ENCODE data around the gene PCSK7.
A peak's percentile ranks its signal among the peaks of the same experiment; 100 is the strongest.
"Not testable (repeated sequence)": the region's sequence is repeated elsewhere in the genome, so short reads cannot be mapped to it uniquely, and the experiment has no call there.

Gene PCSK7

DNA sequence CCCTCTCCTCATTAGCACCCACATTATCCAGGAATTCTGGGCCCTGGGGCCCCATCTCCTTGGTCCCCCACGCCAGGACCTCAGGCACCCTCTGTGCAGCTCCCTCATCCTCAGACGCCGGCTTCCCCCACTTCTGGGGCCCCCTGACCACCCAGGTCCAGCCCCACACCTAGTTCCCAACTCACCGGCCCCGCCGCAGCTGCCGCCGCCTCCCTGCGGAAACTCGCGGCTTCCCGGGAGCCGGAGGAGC, at the start of gene PCSK7:
TSS of gene PCSK7 (minus strand) at position 232 of the 250 bp plus-strand sequence. CDS start 2,229 bp downstream, outside the sequence.
- FAIRE-seq (no peak), DNase-seq (ENCODE audit: low spot score) (no peak)

DNA sequence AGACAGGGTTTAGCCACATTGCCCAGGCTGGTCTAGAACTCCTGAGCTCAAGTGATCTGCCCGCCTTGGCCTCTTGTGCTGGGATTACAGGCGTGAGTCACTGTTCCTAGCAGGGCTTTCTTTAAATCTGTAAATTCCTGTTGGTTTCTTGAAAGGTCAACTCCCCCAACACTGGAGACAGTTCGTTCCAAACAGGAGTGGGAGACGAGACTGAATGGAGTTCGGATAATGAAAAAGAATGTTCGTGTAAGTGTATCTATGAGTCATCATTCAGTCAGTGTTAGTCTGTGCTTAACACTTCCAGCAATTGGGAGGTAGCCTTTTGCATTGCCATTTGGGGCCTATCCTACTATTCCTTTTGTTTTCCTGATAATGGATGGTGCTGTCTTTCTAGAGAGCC, 49.3 kb upstream of the PCSK7 start:
- FAIRE-seq (no peak), DNase-seq (ENCODE audit: low spot score) (peak; percentile 63)

GRCh38 chr11:117279711-117280376, 48.0 kb upstream of the PCSK7 start:
- no peak for FAIRE-seq
- DNase-seq (ENCODE audit: low spot score) = no peak

DNA sequence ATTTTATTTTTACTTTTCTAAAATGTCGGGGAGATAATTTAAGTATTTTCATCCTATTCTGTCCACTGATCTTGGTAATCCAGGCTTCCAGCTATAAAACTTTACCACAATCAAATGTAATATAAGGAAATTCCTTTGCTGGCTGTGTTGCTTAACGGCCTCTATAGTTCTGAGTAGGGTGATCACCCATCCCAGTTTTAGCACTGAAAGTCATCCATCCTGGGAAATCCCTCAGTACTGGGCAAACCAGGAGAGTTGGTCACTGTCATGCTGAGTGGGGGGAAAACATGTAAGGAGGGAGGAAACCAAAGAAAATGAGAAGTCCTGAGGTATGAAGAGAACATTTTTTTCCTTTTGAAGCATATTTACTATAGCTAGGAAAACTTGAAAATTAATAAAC, 46.5 kb upstream of the PCSK7 start:
- no peak for FAIRE-seq

GRCh38 chr11:117273550-117274289, 41.8 kb upstream of the PCSK7 start:
- DNase-seq (ENCODE audit: low spot score) (peak; percentile 69), FAIRE-seq (no peak)

More for the DNA sequence above, 46.5 kb upstream of the PCSK7 start:
- no peak for DNase-seq (ENCODE audit: low spot score)

DNA sequence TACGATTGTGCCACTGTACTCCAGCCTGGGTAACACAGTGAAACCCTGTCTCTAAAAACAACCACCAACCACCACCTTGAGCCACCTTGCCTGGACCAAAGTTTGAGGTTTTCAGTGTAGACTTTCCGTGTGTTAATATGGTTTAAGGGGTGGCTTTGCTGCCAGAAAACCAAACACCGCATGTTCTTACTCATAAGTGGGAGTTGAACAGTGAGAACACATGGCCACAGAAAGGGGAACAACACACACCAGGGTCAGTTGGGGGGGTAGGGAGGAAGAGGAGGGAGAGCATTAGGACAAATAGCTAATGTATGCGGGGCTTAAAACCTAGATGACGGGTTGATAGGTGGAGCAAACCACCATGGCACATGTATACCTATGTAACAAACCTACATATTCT, 40.3 kb upstream of the PCSK7 start:
- FAIRE-seq; DNase-seq (ENCODE audit: low spot score): not testable (repeated sequence)

- FAIRE-seq = no peak
- DNase-seq (ENCODE audit: low spot score) = no peak
Observed at GRCh38 chr11:117271208-117271607, 39.3 kb upstream of the PCSK7 start.

DNA sequence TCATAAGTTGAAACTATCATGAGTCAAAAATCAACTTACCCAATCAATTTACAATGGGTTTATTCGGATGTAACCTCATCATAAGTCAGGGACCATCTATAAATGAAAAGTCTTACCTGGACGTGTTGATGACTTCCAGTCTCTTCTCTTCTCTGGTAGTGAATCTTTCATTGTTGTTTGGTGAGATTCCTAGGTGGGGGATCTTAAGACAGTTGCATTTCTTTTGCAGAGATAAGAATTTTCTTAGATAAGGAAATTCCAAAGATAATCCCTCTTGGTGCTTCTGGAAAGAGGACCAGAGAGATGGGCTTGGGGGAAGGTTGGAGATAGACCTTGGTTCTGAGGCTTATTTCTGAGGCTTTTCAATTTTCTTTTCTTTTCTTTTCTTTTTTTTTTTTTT, 38.0 kb upstream of the PCSK7 start:
- no peak for FAIRE-seq
- no peak for DNase-seq (ENCODE audit: low spot score)

- FAIRE-seq (no peak), DNase-seq (ENCODE audit: low spot score) (no peak)
Observed at GRCh38 chr11:117265745-117266144, 33.9 kb upstream of the PCSK7 start.

DNA sequence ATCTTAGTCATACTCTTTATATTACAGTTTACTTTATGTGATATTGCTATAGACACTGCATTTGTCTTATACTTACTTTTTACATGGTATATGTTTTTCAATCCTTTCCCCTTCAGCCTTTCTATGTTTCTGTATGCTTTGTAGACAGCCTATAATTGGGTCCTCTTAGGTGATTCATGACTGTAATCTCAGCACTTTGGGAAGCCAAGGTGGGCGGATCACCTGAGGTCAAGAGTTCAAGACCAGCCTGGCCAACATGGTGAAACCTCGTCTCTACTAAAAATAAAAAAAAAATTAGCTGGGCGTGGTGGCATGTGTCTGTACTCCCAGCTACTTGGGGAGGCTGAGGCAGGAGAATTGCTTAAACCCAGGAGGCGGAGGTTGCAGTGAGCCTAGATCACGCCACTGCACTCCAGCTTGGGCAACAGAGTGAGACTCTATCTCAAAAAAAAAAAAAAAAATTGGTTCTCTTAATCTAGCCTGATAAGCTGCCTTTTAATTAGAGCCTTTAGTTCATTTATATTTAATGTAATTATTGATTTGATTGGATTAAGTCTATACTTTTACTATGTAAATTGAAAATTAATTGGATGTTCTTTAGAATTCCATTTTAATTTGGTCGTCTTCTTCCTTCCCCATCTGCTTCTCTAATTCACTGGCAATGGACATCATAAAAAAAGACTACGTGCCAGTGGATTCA, 32.9 kb upstream of the PCSK7 start:
- not testable (repeated sequence) for FAIRE-seq; DNase-seq (ENCODE audit: low spot score)

GRCh38 chr11:117259417-117259816, 27.5 kb upstream of the PCSK7 start:
- no peak for FAIRE-seq

DNA sequence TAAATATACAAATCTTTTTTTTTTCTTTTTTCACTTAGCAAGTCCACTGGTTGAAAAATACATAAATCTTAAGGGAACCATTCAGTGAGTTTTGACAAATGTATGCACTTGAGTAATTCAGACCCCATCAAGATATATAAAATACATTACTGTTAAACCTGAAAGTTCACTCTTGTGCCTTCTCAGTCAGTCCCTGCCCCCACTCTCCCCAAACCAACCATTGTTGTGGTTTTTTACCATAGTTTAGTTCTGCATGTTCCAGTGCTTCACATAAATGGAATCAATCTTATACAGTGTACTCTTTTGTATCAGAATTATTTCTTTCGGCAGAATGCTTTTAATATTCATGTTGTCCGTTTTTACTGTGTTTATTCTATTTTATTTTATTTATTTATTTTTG, 26.7 kb upstream of the PCSK7 start:
- FAIRE-seq (no peak), DNase-seq (ENCODE audit: low spot score) (no peak)

More at GRCh38 chr11:117259417-117259816, 27.5 kb upstream of the PCSK7 start:
- no peak for DNase-seq (ENCODE audit: low spot score)

- FAIRE-seq (no peak), DNase-seq (ENCODE audit: low spot score) (no peak)
Observed at GRCh38 chr11:117256573-117256972, 24.7 kb upstream of the PCSK7 start.

DNA sequence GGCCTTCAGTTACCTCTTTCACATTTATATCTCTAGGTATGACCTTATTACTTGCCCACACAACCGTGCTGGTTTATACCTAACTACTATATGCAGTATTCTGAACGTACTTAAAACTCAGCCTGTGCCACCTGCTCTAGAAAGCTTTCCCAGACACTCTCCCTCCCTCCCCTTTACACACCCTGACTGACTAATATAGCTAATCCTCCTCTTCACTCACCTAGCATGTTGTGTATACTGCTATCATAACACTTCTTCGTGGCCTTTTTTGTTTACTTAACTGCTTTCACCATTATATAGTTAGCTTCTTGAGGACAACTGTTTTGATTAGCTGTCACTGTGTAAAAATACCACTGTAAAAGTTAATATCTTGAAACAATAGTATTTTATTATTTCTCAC, 24.1 kb upstream of the PCSK7 start:
- DNase-seq (ENCODE audit: low spot score) = no peak
- FAIRE-seq = no peak

DNA sequence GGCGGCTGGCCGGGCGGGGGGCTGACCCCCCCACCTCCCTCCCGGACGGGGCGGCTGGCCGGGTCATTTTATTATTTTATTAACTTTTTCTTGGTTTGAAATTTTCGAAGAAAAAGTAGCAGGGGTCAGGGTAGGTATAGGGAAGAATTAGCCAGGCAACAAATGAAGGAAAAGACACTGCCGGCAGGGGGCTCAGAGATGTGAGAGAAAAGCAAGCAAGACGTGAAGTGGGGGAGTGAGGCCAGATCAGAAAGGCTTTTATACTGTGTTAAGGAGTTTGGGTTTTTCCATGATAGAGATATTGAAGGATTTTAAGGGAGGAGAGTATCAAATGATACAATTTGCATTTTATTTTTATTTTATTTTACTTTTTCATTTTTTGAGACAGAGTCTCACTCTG, 19.6 kb upstream of the PCSK7 start:
- FAIRE-seq (no peak), DNase-seq (ENCODE audit: low spot score) (no peak)

- FAIRE-seq = no peak
- no peak for DNase-seq (ENCODE audit: low spot score)
Observed at GRCh38 chr11:117249571-117249970, 17.7 kb upstream of the PCSK7 start.

GRCh38 chr11:117248341-117248740, 16.5 kb upstream of the PCSK7 start:
- no peak for FAIRE-seq
- DNase-seq (ENCODE audit: low spot score) = no peak

- DNase-seq (ENCODE audit: low spot score) (no peak), FAIRE-seq (no peak)
Observed at GRCh38 chr11:117239295-117239694, 7.4 kb upstream of the PCSK7 start.

DNA sequence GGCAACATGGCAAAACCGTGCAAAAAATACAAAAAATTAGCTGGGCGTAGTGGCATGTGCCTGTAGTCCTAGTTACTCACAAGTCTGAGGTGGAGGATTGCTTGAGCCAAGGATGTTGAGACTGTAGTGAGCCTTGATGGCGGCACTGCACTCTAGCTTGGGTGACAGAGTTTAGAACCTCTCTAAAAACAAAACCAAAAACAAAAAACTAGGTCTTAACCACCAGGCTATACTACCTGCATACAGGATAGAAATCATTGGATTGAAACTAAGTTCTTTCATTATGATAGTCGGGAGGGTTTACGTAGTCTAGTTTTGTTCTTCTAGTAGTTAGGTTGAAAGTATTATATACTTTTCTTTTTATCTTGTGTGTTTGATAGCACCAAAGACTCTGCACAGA, 6.3 kb upstream of the PCSK7 start:
- FAIRE-seq (no peak), DNase-seq (ENCODE audit: low spot score) (no peak)

- no peak for FAIRE-seq
- peak; percentile 17 for DNase-seq (ENCODE audit: low spot score)
Observed at GRCh38 chr11:117232911-117233409, 1.1 kb upstream of the PCSK7 start.

- DNase-seq (ENCODE audit: low spot score) = peak; percentile 93
- no peak for FAIRE-seq
Observed at GRCh38 chr11:117232092-117232878, 412 bp upstream of the PCSK7 start, which contains the start of gene RNF214. RNF214 (plus strand) TSS chr11:117232671; CDS start chr11:117234273, 1,602 bp downstream.
